DMS153 treated with DMSO at 0.1 percent for 48 hours (cell line): ENCODE results near the gene RPTOR.

ENCODE experiments used
- DNase-seq: peaks from one replicate; lab custom pipeline; 2025; ENCODE audit not compliant: unreplicated experiment; lab: John Stamatoyannopoulos, UW

Gene RPTOR

DNA sequence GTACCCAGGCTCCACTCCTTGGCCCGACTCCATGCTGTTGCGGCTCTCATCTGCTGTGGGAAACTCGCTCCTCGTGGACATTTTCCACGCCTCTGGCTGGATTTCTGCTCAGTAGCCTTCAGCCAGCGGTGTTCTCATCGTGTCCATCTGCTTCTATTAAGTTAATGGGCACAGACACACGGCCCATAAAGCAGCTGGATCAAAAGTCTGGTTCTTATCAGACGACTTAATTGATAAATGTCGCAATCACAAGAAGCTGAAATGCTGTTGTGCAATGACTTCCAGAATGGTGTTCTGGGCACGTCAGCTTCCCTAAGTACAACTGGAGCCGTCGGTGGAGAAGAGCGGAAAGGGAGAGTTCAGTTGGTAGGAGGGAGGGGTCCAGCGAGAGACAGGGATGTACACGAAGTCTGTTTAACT lies 235.3 kb downstream of the RPTOR start:
- no peak for DNase-seq

DNA sequence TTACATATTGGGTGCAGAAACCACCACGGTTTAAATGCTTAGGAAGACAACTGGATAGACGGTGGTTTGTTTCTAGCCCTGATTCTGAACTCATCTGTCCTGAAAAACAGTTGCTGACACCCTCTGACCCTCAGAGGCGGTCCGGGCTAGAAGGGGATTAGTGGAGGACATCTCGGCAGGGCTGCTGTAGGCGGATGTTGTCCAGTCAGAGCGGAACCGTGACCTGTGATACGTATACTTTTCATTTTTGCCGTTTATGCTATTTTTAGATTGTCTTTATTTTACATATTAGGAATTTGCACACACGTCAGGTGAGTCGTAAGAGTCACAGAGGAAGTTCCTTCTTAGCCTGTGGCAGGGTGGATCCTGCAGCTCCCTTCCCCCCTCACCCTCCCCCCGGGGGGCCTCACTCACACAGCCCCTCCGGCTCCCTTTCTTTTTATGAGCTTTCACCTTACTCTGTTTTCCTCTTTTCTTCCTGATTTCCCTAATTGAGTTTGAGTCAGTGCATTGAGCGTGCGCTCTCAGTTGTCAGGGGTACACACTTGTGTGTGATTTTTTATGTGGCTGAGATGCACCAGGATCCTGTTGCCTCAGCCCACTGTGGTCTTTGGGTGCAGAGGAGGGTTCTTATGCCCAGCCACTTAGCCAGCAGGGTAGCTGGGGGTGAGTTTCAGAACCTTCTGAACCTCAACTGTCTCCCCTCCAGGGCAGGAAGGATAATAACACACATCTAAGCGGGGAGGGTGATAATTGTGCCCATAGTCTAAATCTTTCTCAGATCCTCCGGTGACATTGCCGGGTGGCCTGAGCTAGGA lies 236.0 kb downstream of the RPTOR start:
- DNase-seq = no peak

DNA sequence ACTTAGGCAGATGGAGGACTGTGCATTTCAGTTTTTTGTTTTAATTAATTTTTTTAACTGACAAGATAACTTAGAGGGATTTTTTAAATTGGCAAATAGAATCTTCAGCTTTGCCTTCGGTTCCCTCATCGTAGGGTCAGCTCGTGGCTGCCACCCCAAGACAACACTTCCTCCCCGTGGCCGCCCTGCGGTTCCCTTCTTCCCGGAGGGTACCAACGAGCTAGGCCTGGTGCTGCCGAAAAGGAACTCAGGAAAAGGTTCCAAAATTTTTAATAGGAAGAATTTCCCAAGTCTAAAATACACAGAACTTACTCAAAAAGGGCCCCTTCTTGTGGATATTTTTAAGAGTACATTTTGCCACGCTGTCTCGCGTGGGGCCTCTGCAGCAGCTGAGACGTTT lies 236.6 kb downstream of the RPTOR start:
- DNase-seq = no peak

DNA sequence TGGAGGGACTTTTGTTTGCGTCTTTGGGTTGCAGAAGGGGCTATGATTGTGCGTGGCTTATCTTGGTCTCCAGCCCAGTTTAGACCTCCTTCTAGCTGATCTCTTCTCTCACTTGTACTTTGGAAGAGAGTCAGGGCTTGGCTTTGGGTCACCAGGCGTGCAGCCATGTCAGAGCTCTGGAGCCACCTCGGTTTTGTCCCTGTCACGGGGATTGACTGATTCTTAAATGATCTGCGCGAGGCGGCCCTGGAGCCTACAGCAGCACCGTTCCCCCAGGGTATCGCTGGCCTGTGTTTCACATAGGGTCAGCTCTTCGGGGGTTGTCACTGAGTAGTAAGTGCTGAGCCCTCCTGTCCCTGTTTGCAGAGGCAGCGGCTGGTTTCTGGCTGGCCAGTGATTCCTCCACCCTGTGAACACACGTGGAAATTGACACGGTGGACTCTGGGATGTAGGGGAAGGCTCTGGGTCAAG lies 237.2 kb downstream of the RPTOR start:
- DNase-seq = no peak

DNA sequence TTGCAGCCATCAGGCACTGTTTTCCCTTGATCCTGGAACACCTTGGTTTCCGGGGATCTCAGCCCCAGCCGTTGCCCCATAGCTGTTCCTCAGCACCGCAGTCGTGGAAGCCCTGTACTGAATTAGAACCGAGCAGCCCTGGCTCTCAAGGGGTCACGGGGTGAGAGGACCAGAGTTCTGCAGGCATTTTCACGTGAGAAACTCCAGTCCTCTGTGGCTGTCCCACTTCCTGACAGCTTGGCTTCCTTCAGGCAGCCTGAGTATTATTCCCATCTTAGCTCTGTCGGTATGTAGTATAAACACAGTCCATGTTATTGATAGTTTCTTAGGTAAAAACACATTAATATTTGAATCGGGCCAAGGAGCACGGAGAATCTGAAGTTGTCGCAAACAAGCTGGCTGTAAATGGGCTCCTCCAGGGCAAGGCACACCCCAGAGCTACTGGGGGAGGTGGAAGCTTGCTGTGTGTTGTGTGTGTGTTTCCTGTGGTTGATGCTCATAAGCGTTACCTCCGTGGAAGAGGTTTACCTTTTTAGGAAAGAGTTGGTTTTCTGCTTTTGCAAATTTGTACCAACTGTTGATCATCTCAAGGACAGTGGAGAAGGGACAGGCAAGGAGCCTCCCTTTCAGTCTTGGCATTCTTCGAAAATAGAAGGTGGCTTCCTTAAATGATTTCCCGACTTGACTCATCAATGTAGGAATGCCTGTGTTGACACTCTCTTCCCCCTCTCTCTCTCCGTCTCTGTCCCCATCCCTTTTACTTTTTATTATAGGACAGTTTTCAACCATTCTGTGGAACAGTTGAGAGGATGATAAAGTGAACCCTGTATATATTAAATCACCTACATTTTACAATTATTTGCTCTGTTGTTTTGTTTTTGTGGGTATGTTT lies 238.1 kb downstream of the RPTOR start:
- no peak for DNase-seq

DNA sequence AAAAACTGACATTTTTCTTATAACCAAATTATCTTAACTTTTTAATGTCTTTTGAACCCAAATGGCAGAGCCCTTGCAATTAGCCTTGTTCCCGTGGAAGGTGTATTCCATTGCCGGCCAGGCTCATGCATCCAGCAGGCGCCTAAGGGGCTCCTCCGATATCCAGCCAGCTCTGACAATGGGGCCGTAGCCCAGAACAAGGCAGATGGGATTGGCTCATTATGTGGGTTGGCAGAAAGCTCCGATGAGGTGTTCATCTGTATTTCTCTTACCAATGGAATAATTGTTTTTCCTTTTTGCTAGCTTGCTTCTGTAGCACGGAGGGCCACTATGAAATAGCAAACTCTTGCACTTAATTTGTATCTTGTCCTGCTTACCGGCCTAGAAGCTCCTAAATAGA lies 238.8 kb downstream of the RPTOR start:
- DNase-seq = no peak

DNA sequence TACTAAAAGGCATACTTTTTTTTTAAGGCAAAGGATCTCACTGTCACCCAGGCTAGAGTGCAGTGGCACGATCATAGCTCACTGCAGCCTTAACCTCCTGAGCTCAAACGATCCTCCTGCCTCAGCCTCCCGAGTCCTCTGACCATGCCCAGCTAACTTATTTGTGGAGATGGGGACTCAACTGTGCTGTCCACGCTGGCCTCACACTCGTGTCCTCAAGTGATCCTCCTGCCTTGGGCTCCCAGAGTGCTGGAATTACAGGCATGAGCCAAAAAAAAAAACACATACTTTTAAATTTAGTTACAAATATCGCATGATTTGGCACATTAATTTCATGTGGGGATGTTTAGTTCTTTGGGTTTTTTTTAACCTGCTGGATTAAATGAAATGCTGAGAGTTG lies 239.3 kb downstream of the RPTOR start:
- DNase-seq = no peak

DNA sequence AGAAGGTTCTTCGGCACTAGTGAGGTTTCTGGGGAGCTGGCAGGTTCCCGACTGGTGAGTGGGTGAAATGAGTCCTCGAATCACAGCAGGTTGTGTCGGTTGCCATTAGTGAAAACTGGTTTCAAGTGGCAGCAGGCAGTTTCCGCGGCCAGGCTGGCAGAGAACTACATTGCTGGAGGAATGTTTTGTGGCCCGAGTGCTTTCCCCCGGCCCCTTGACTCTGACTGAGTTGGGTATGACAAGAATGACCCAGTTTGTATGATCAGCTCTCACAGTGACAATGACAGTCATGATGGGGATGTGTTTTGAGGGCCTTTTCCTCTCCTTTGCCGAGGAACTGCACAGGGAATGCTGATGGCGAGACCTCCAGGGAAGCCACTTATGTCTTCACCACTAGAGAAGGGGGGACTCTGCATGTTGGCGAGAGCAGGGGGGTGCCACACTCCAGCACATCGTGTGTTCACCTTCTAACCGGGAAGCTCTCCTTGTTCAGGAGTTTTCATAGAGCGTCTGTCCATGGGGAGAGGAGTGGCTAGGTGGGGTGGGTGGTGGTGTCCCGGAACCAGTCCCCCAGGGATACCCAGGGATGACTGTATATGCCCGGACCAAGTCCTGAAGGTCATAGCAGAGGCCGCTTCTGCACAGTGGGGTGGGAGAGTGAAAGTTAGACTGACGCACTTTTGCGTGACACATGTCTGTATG lies 241.0 kb downstream of the RPTOR start:
- DNase-seq = no peak

DNA sequence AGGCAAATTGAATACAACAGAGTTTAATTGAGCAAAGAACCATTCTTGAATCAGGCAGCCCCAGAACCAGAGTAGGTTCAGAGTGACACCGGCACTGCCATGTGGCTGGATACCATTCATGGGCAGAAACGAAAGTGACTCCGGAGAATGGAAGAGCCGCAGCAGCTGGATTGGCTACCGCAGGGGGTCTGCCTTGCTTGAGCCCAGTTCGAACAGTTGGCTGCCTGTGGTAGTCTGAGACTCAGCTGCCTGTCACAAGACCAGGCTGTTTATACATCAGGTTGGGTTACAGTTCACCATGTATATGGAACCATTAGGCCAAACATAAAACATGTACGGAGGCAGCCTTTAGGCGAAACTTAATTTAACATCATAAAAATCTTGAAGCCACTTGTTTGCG lies 241.8 kb downstream of the RPTOR start:
- DNase-seq = no peak

DNA sequence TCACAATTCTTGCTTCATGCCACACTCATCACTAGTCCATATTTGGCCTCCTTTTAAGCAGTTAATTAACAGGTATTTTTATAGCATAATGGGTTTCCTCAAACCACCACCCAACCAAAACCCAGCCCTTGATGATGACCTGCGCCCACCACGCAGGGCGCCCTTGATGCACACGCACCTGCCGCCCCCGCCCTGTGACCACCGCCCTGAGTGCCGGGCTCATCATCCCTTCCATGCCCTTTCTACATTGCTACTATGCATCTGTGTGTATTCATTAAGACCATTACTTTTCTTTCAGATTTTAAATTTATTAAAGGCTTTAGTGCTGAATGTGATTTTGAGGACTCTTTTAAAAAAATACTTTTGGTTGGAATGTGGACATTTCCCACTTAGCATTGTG lies 242.2 kb downstream of the RPTOR start:
- DNase-seq = no peak

DNA sequence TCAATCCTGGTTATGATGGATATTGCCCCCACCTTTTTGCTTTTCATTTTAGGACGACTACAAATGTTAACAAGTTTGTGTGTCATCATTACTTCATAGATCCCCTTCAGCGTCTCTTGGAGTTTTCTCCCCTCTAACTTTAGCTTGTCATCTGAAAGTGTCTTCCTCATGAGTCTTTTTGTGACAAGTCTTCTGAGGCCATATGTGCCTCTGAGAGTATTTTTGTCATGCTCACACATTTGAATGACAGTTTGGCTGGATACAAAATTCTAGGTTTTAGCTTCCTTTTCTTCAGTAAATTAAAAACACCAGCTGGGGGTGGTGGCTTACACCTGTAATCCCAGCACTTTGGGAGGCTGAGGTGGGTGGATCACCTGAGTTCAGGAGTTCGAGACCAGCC lies 243.2 kb downstream of the RPTOR start:
- no peak for DNase-seq

DNA sequence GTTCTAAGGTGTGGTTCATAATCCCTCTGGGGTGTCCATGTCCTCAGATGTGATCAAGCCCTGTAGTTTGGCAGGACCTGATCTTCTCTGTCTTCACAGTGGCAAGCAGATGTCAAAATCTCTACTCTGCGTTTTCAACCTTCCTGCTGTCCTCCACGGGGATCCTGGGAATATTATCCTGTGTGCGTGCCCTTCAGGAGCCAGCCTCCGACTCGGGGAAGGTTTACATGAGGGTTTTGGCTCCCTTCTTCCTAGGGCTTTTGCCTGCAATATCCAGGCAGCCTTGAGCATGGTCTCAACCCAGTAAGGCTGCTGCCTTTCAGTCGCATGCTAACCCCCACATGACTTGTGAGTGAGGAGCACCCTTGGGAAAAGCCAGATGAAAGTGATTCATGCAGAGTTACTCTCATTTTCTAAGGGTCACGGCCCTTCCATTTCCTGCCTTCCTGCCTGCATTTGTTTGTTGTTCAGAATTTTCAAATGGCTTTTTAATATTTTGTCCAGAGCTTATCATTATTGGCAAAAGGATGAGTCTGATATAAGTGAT lies 244.8 kb downstream of the RPTOR start:
- DNase-seq = no peak

DNA sequence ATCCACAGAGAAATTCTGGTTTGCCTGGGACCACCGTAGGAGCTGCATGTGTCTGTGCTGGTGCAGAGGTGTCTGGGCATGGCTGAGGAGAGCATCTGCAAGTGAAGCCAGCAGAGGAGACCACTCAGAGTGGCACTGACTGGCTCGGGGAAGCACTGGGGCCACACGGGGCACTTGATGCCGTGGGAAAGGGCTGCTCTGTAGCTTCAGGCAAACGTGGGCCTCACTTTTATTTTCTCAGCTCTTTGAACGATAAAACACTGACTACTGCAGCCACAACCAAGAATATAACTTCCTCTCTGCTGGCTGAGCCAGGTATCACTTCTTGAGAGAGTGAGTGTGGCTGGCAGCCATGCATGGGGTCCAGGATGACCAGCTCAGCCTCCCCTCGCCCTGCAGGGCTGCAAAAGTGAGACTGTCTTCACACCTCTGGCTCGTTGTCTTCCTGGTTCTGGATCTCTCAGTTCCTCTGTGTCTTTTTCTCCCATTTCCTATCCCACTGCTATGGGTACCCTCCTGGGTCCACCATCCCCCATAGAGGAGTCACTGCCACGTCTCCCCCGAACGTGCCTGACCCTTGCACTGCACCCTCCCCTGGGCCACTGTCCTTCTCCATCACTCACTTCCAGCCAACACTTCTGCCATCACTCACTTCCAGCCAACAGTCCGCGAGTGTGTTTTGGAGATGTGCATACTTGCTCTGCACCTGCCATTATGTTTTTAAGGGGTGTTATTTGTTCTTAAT lies 245.6 kb downstream of the RPTOR start:
- DNase-seq = no peak

DNA sequence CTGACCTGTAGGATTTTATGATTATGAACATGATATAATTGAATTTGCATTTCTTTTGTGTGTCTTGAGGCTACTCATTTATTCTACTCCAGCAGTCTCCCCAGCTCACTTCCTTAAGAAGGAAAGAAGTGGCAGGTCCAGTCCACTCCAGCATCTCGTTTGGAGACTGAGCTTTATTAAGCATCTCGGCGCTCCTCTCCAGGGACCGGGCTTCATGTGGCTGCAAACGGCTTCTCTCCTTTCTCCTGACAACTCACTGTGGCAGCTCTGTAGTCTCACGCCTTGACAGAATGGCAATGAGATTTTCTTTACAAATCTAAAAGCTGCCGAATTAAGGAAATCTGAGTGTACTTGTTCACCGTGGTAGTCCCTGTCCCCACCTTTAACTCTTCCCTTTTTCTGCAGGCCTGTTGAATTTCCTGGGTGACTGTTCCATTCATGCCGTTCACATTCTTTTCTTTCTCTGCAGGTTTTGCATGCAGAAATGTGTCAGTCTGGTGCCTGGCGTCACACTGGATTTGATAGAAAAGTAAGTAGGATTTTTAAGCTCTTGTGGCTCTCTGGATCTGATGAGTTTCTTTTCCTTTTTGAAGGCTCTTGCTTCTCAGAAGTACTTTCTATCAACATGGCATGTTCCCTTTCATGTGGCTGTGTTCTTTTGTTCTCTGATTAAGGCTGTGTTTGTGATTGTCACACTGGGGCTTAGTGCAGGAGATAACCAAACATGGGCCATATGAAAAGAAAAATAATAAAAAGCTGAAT lies 246.5 kb downstream of the RPTOR start:
- no peak for DNase-seq

DNA sequence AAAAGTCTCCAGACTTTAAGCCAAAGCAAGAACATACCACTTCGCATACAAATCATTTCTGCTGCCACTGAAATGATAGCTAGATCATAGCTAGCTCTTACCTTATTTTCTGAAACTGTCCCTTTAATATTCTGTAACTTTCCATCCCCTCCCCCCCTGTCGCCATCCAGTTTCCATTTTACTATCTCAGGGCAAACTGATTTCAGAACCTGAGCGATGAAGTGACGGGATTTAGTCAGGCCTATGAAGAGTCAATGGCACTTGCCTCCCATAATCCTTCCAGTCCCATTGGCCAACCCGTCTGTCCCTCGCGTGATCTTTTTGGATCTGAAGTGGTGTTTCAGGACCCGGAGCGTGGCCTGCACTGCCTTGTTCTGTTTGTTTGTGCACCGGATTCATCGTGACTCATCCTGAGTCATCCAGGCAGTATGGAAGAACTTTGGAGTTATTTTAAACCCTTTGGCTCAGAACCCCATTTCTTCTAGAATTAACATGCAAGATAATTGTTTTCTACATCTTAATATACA lies 247.2 kb downstream of the RPTOR start:
- DNase-seq = no peak

DNA sequence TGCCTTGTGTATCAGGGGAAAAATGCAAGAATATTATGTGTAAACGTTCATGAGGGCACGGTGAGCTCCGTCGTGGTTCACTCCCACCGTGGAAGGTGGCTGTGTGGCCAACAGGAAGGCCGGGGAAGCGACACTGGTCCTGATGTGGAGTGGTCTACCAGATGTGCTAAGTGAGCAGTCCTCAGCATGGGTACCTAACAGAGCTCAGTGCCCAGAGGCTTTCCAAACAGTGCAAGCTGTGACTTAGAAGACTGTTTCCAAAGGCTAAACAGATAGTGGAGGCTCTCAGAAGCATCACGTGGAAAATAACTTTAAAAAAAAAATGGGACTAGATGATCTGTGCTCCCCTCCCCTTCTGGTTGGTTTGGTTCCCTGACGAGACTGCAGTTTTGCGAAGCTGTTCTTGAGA lies 247.7 kb downstream of the RPTOR start:
- no peak for DNase-seq

DNA sequence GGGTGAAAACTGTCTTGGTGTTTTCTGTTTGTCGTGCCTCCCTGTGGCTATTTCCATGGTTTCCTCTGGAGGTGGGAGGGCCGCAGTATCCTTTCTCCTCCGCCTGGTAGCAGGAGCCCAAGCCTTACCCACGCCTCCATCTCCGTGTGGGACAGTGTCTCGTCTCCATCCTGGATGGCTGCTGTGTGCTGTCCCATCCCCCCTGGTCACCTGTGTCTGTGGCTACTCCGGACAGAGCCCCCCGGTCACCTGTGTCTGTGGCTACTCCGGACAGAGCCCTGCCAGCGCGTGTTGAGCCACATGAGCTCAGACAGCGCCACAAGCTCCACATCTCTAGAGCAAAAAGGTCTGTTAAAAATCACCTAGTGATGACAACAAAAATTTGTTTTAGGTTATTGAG lies 248.8 kb downstream of the RPTOR start:
- no peak for DNase-seq

DNA sequence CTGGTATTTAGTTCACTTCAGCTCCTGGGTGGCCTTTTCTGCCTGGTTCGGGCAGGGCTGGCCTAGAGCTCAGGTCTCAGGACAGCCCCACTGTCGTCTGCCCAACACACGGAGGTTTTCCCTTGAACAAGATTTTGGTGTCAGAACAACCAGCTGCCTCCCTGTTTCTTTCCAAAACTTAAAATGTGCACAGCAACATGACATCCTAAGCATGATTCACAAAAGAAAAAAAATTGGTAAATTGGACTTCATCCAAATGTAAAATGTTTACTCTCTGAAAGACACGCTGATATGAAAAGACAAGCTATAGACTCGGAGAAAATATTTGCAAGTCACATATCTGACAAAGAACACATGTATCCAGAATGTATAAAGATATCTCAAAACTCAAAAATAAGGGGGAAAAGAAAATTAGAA lies 249.2 kb downstream of the RPTOR start:
- DNase-seq = no peak

DNA sequence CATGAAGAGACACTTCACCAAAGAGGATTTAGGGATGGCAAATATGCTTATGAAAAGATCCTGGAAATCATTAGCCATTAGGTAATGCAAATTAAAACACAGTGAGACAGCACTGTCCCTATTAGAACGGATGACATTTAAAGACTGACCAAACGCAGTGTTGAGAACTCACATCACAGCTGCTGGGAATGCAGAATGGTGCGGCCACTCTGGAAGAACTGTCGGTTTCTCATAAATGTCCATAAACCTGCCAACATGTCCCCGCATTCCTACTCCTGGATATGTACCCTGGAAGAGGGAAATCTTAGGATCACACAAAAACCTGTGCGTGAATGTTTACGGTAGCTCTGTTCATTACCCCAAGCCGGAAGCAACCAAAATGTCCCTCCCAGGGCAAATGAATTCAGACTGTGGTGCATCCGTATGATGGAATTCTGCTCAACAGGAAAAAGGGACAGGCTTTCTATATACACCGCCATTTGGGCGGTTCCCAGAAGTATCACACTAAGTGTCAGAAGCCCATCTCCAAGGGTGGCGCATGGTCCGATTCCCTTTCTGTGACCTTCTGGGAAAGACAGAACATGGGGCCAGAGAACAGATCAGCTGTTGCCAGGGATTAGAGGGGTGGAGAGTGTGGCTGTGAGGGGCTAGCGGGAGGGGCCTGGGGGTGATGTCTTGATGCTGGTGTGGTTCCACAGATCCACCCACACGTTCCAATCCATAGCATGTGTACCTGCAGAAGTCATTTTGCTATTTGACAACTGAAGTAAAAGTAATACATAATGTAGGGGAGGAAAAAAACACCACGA lies 249.8 kb downstream of the RPTOR start:
- no peak for DNase-seq
